DOHH2 (cell line): ENCODE measurements around the gene SNTA1.
A peak's percentile ranks its signal among the peaks of the same experiment; 100 is the strongest.

Source experiments
- H3F3A ChIP-seq: fragments of 200-600 bp; sonication (generic), shearing (Covaris generic); 2 replicates; pipeline ENCODE4 v1.6.0; 2016; ENCODE audit warnings: antibody characterized with exemption, mild to moderate bottlenecking; ENCODE audit not compliant: control insufficient read depth, insufficient read depth
- H3K27ac ChIP-seq: fragments of 200-600 bp; sonication (generic); 2 replicates; pipeline ENCODE4 v1.5.1; 2014; ENCODE audit warnings: low read depth, mild to moderate bottlenecking, low read length, moderate library complexity
- H3K27me3 ChIP-seq: fragments of 200-600 bp; sonication (generic); 2 replicates; pipeline ENCODE4 v1.6.1; 2014; ENCODE audit warnings: mild to moderate bottlenecking, low read length, mixed read lengths; ENCODE audit not compliant: control insufficient read depth
- H3K36me3 ChIP-seq: fragments of 200-600 bp; sonication (generic); 2 replicates; pipeline ENCODE4 v1.6.1; 2014; ENCODE audit warnings: mild to moderate bottlenecking, low read length, moderate library complexity, mixed read lengths; ENCODE audit not compliant: control insufficient read depth
- H3K4me1 ChIP-seq: fragments of 200-600 bp; sonication (generic); 2 replicates; pipeline ENCODE4 v1.6.1; 2014; ENCODE audit warnings: mild to moderate bottlenecking, low read length, mixed read lengths; ENCODE audit not compliant: control insufficient read depth
- H3K4me2 ChIP-seq: fragments of 200-600 bp; sonication (generic); 2 replicates; pipeline ENCODE4 v1.6.0; 2014; ENCODE audit warnings: mild to moderate bottlenecking, low read length, moderate library complexity
- H3K4me3 ChIP-seq: fragments of 200-600 bp; sonication (generic); 2 replicates; pipeline ENCODE4 v1.5.1; 2014; ENCODE audit warnings: mild to moderate bottlenecking, low read length, mixed read lengths
- H3K79me2 ChIP-seq: fragments of 200-600 bp; sonication (generic); 2 replicates; pipeline ENCODE4 v1.6.1; 2014; ENCODE audit warnings: mild to moderate bottlenecking, low read length, mixed read lengths; ENCODE audit not compliant: control insufficient read depth
- H3K9me2 ChIP-seq: fragments of 200-600 bp; sonication (generic); replicated peaks from 2 replicates; pipeline ENCODE4 v1.6.1; 2014; ENCODE audit warnings: mild to moderate bottlenecking, low read length, mixed read lengths; ENCODE audit not compliant: control insufficient read depth
- H3K9me3 ChIP-seq: fragments of 200-600 bp; sonication (generic); 2 replicates; pipeline ENCODE4 v1.6.1; 2014; ENCODE audit warnings: antibody characterized with exemption, low read length, mixed read lengths; ENCODE audit not compliant: control insufficient read depth, insufficient read depth
- H4K20me1 ChIP-seq: fragments of 200-600 bp; sonication (generic); 2 replicates; pipeline ENCODE4 v1.6.0; 2014; ENCODE audit warnings: low read depth, mild to moderate bottlenecking, antibody characterized with exemption, low read length, moderate library complexity; ENCODE audit not compliant: control insufficient read depth, insufficient read depth
- EZH2phosphoT487 ChIP-seq: fragments of 200-600 bp; sonication (generic); IDR thresholded peaks from 2 replicates; pipeline ENCODE4 v1.6.1; 2017; ENCODE audit warnings: borderline replicate concordance, mild to moderate bottlenecking, antibody characterized with exemption, low read length, moderate library complexity, mixed read lengths
- TF ChIP-seq, protein P1 (sequence below): fragments of 200-600 bp; sonication (generic); IDR thresholded peaks from one replicate; pipeline ENCODE4 v1.5.1; 2014; ENCODE audit warnings: antibody characterized with exemption, mild to moderate bottlenecking, low read depth, low read length; ENCODE audit not compliant: poor library complexity, severe bottlenecking

The SNTA1 gene

GRCh38 chr20:33415948-33416347, 27.6 kb downstream of the SNTA1 start:
- no peak overlapping the region for H3K4me3 ChIP-seq
- no peak for TF ChIP-seq EZH2phosphoT487
- TF ChIP-seq, protein P1, sequence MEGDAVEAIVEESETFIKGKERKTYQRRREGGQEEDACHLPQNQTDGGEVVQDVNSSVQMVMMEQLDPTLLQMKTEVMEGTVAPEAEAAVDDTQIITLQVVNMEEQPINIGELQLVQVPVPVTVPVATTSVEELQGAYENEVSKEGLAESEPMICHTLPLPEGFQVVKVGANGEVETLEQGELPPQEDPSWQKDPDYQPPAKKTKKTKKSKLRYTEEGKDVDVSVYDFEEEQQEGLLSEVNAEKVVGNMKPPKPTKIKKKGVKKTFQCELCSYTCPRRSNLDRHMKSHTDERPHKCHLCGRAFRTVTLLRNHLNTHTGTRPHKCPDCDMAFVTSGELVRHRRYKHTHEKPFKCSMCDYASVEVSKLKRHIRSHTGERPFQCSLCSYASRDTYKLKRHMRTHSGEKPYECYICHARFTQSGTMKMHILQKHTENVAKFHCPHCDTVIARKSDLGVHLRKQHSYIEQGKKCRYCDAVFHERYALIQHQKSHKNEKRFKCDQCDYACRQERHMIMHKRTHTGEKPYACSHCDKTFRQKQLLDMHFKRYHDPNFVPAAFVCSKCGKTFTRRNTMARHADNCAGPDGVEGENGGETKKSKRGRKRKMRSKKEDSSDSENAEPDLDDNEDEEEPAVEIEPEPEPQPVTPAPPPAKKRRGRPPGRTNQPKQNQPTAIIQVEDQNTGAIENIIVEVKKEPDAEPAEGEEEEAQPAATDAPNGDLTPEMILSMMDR, result peak; percentile 57
- no peak overlapping the region for H3K27ac ChIP-seq
- H3K36me3 ChIP-seq, result 0 out of 2 replicates have a peak, but pooled peaks cover 3% of the 10 kb centered on the region
- no peaks in the 10 kb centered on the region for H3K27me3 ChIP-seq
- H3K9me2 ChIP-seq, result no peaks in the 10 kb centered on the region
- peaks cover 5% of the 10 kb centered on the region; the same call in 1 of the 2 replicates for H3F3A ChIP-seq
- H4K20me1 ChIP-seq, result no peaks in the 10 kb centered on the region
- H3K9me3 ChIP-seq, result no peaks in the 10 kb centered on the region
- H3K79me2 ChIP-seq, result no peaks in the 10 kb centered on the region
- H3K4me2 ChIP-seq, result no peak overlapping the region
- peaks cover 6% of the 10 kb centered on the region; the same call in 1 of the 2 replicates for H3K4me1 ChIP-seq

GRCh38 chr20:33412484-33412838, 31.1 kb downstream of the SNTA1 start:
- no peaks in the 10 kb centered on the region for H4K20me1 ChIP-seq
- H3F3A ChIP-seq, result peaks cover 9% of the 10 kb centered on the region; the same call in 1 of the 2 replicates
- no peaks in the 10 kb centered on the region for H3K27me3 ChIP-seq
- H3K9me2 ChIP-seq, result no peaks in the 10 kb centered on the region
- H3K4me1 ChIP-seq, result peaks cover 26% of the 10 kb centered on the region
- H3K79me2 ChIP-seq, result 0 out of 2 replicates have a peak, but pooled peaks cover 2% of the 10 kb centered on the region
- TF ChIP-seq, protein P1, result no peak
- TF ChIP-seq EZH2phosphoT487, result no peak
- no peaks in the 10 kb centered on the region for H3K9me3 ChIP-seq
- no peak overlapping the region for H3K4me3 ChIP-seq
- no peak overlapping the region for H3K4me2 ChIP-seq
- H3K36me3 ChIP-seq, result peaks cover 24% of the 10 kb centered on the region
- H3K27ac ChIP-seq, result no peak overlapping the region

DNA sequence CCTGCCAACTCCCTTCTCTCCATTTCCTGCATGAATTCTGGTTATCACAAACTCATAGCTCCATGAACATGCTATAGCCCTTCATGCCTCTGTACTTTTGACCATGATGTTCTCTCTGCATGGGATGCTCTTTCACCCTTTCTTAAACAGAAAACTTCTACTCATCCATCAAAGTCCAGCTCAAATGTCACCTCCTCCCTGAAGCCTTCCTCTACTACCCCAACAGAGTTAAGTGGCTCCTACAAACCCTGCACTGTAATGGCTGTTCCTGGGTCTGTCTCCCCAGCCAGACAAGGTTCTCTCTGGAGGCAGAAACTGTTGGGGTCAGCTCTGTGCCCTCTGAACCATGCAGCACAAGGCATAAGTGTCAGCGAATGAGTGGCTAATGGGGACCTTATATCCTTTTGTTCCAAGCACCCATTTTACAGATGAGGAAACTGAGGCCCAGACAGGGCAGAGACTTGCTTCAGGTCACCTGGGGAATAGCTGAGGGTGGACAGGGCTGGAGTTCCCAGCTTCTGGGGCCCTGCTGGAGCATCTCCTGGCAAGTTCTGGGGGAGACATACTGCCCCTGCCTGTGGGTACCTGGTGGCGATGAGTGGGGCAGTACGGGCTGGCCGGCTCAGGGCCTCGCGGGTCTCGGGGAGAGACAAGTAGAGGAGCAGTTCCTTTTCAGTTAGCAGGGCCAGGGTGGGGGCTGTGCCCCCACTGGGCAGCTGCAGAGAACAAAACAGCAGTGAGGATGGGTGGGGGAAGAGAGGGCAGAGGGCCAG, 31.7 kb downstream of the SNTA1 start:
- Histone ChIP-seq H3K36me3 (peaks cover 25% of the 10 kb centered on the region), H3K4me3 (no peak overlapping the region), H3K4me1 (peaks cover 26% of the 10 kb centered on the region), H3K27me3 (no peaks in the 10 kb centered on the region), H4K20me1 (no peaks in the 10 kb centered on the region), H3F3A (peaks cover 9% of the 10 kb centered on the region; the same call in 1 of the 2 replicates), H3K4me2 (no peak overlapping the region), H3K27ac (no peak overlapping the region), H3K79me2 (0 out of 2 replicates have a peak, but pooled peaks cover 2% of the 10 kb centered on the region), H3K9me2 (no peaks in the 10 kb centered on the region), H3K9me3 (no peaks in the 10 kb centered on the region)
- no peak for TF ChIP-seq EZH2phosphoT487
- TF ChIP-seq, protein P1, result no peak
